COLO668 (cell line): ENCODE data around the gene CACNA1I.

Experiments
- DNase-seq: peaks from one replicate; lab custom pipeline; 2025; ENCODE audit not compliant: unreplicated experiment; lab: John Stamatoyannopoulos, UW

CACNA1I gene

GRCh38 chr22:39621826-39622225, 51.3 kb downstream of the CACNA1I start:
- peak; percentile 20 for DNase-seq

- peak; percentile 44 for DNase-seq
Measured at GRCh38 chr22:39622881-39623367, 52.4 kb downstream of the CACNA1I start.

GRCh38 chr22:39623603-39624500, 53.3 kb downstream of the CACNA1I start:
- DNase-seq: no peak

DNA sequence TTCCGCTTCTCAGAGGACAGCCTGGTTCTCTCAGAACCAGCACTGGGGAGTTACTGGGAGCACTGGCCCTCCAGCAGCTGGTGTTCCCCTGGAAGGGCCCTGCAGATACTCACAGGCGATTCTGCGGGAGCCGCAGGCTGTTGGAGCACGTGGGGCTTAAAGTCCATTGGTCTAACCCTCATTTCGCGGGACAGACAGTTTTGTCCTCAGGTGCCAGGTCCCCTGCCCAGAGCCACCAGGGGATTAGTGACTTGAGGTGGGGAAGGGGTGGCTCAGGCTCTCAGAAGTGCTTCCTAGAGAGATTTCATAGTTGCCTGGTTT, 53.9 kb downstream of the CACNA1I start:
- peak; percentile 12 for DNase-seq

DNA sequence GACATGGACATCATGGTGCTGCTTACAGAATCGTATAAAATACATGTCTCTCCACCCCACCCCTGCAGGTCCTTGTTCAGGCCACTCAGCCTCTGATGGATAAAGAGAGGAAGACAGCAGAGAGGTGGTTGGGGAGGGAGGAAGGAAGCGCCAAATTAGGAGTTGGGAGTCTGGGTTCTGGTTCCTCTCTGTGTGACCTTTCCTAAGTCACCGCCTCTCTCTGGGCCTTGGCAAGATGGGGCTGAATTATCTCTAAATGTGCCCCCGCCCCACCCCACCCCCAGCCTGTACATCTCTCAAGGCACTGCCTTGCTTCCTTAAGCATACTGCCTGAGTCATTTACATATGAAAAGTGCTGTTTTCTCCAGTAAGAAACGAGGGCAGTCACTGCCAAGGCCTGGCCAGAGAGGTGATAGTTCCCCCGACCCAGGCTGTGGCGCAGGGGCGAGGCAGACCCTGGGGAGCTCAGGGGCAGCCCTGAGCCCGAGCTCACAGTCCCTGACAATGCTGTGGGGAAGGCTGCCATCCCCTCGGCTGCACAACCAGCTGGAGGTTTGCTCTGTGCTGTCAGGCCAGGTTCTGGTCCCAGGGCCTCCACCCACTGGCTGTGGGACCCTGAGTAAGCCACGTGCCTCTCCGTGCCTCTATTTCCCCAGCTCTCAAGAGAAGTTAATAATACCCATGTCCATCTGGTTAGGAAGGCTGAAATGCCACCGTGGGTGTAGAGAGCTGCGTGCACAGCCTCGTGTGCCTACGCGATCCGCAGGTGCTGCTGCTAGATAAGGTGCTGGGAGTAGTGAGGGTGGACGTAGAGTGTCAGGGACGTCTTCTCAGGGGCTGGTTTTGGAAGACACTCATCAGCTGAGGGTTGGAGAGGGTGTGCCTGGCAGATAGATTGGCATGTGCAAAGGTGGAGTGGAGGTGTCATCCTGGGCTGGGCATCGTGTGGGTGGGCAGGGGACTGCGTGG, 55.3 kb downstream of the CACNA1I start:
- no peak for DNase-seq

DNA sequence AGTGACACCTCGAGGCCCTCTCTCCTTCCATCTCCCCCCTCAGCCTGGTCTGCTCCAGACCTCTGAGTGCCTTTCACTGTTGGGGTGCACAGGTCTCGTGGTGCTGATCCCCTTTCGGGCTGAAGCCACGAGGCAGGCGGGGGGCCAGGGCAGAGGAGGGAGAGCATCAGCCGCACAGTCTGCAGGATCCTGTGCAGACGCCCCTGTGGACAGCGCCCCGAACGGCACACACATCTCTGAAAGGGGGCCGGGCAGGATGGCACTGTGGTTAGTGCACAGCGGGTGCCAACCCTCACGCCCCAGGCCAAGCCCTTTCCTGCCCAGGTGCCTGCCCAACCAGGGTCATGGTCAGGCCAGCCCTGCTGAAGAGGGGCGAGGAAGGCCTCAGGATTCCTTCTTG, 56.7 kb downstream of the CACNA1I start:
- DNase-seq: no peak

DNA sequence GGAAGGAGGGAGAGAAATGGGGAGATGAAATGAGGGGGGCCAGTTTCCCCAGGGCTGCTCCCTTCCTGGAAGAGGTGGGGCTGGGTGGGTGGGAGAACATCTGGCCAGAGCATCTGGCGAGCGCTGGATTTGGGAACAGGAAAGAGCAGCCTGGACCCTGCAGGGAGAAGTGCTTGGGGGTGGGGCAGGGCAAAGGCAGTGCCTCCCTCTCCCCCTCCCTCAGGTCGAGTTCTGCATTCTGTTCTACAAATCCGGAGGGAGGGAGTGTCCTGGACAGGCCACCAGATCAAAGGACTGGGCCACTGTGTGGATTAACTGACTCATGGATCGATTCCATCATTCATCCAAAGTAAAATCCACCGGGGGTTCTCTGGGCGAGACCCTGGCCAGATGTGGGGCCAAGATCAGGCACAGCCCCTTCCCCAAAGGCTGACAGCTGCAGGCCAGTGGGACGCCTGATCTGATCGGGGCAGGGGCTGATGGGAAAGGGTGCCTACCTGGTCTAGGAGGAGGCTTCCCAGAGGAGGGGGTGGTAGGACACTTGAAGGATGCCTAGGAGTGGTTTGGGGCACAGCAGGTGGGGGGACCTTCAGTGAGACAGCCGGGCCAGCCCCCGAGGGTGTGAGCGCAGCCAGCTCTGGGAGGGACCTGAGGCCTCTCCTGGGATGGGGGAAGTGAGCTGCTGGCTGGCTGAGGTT, 57.5 kb downstream of the CACNA1I start:
- no peak for DNase-seq

GRCh38 chr22:39628563-39629080, 58.1 kb downstream of the CACNA1I start:
- DNase-seq: no peak

DNA sequence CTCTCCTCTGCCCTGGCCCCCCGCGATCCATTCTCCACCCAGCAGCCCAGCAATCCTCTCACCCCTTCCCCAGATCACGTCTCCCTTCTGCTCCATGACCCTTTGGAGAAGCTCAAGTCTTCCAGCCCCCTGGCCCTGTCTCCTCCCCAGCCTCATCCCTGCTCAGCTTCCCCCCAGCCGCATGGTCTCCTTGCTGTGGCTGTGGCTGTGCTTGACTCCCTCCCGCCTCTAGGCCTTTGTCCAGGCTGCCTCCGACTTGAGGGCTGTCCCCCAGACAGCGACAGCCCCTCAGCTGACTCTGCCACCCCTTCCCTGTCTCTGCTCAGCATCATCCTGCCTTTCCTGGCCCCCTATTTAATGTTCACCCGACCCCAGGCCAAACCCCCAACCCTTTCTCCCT, 59.3 kb downstream of the CACNA1I start:
- DNase-seq: no peak

GRCh38 chr22:39630721-39631120, 60.2 kb downstream of the CACNA1I start:
- DNase-seq: no peak

DNA sequence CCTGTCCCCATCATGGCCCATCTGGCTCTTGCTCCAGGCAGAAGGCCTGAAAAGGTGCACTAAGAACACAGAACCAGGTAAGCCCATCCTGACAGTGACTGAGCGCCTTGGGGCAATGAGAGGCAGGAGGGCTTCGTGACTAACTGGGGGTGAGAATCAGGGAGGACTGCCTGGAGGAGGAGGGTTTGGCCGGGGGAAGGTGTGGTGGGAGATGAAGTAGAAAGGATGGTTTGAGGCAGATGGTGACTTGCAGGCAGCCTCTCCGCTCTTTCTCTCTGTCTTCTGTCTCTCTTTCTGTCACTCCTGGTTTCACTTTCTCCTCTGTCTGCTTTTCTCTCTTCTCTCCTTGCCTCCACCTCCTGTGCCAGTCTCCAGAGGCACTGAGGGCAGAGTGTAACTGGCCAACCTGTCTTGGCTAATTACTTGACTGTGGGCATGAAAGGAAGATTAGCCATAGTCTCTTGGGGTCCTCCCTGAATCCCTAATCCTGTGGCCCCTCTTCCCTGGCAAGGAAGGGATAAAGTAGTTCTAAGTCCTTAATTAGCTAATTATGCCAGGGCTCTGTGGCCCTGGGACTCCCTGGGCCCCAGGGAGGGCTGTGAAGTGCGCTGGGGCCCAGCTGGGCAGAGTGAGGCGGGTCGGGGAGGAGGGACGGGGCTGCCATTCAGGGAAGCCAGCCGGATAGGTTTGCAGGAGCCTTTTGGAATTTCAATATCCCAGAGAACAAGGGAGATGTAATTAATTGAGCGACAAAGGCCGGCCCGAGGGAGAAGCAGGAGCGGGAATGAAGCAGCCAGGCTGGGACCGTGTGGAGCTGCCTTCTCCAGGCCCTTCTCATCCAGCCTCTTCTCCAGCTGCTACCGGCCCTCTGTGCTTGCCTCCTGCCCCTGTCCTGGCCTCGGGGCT, 61.1 kb downstream of the CACNA1I start:
- DNase-seq: no peak

DNA sequence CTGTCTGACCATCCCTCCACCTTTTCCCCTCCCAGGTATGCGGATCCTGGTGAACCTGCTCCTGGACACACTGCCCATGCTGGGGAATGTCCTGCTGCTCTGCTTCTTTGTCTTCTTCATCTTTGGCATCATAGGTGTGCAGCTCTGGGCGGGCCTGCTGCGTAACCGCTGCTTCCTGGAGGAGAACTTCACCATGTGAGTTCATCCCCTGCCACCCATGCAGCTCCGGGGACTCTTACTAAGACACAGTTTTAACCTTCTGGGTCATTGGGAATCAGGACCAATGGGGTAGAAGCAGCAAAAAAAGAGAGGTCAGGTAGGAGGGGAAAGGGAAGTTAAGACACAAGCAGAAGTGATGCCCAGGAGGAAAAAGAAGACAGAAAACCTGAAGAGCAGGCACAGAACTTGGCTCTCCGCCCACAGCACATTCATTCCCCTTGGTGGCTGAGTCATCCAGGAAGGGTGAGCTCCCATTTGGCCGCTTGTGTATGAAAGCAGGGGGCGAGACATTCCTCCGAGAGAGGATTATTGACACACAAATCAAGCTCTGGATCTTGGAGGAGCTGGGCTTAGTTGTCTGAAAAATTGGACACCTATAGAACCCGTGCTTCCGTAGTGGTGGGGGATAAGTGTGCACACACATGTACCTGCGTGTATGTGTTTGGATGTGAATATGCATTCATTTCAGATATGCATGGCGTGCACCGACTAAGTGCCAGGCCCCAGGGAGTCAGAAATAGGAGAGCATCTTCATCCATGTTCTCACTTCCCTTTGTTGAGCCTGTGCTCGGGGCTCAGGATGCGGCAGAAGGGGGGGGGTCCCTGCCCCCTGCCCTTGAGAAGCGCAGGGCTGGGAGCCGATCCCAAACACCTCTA, 64.2 kb downstream of the CACNA1I start:
- DNase-seq: peak; percentile 14

DNA sequence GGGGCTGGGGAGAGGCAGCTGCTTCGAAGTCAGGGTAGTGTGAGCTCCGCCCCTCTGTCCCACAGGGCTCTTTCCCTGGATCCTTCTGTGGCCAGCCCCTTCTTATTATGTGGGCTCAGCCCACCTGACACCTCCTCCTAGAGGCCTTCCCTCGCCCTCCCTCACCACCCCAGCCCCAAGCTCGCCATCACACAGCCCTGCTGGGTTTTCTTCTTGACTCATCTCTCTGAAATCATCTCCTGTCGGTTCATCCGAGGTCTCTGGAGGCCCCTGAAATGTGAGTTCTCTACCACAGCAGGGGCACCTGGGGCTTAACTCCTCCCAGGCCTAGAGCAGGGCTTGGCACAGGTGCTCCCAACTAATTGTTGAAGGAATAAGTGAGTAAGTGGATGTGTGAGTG, 65.2 kb downstream of the CACNA1I start:
- no peak for DNase-seq

GRCh38 chr22:39638958-39639357, 68.4 kb downstream of the CACNA1I start:
- no peak for DNase-seq

- DNase-seq: no peak
Measured at GRCh38 chr22:39641660-39642310, 71.2 kb downstream of the CACNA1I start.

- DNase-seq: no peak
Measured at GRCh38 chr22:39643311-39644083, 72.9 kb downstream of the CACNA1I start.

DNA sequence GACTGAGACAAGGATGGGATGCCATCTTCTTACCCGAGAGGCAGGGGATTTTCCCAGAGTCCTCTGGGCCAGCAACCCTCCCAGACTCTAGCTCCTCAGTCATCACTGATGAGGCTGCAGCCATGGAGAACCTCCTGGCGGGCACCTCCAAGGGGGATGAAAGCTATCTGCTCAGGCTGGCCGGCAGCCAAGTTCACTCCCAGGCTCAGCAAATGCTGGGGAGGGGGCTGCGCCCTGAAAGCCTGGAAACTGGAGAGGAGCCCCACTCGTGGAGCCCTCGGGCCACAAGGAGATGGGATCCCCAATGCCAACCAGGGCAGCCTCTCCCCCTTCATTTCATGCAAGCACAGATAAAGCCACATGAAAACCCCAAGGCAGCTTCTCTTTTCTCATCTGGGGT, 75.0 kb downstream of the CACNA1I start:
- DNase-seq: no peak
